ENCODE data around the gene VAV3. TPM values are rescaled to one million over a fixed set of nuclear protein-coding genes. Genes with fewer than 3 reads are reported as not detected.

VAV3 gene
- total RNA-seq, 2 experiments from 2014 or later, result 2.3 to 8.3 TPM

- CTCF ChIA-PET (ENCODE audit: unreplicated experiment), result no interaction called here
Measured at GRCh38 chr1:107946794-107947193, 18.2 kb downstream of the VAV3 start.

GRCh38 chr1:107943694-107944093 is 21.3 kb downstream of the VAV3 start:
- no peaks in the 10 kb centered on the region for H3K9me2 ChIP-seq (ENCODE audit: insufficient read depth, low read length)
- no peak overlapping the region for H2AFZ ChIP-seq (ENCODE audit: low read length)
- DNase-seq (ENCODE audit: low spot score), result no peak
- ChIA-PET CTCF (ENCODE audit: unreplicated experiment) (no interaction called here), POLR2A (no interaction called here)
- no peaks in the 10 kb centered on the region for H3K4me1 ChIP-seq (ENCODE audit: insufficient read depth, low read length, poor library complexity, severe bottlenecking)
- no peaks in the 10 kb centered on the region for H4K20me1 ChIP-seq (ENCODE audit: insufficient read depth, low read length)
- H3K36me3 ChIP-seq (ENCODE audit: insufficient read depth, low read length), result no peaks in the 10 kb centered on the region
- no peaks in the 10 kb centered on the region for H3K9me3 ChIP-seq (ENCODE audit: low read length)
- no peak overlapping the region for H3K4me3 ChIP-seq (ENCODE audit: low read depth, low read length, poor library complexity, severe bottlenecking)
- H3K79me2 ChIP-seq (ENCODE audit: insufficient read depth, low read depth, low read length), result no peaks in the 10 kb centered on the region
- no peak overlapping the region for H3K27ac ChIP-seq (ENCODE audit: low read depth, low read length, poor library complexity, severe bottlenecking)
- intact Hi-C loops (cut with micrococcal nuclease; ENCODE audit: unreplicated experiment), result no loop called here
- TF ChIP-seq CTCF (conservative IDR thresholded peaks at IDR 0.05; ENCODE audit: low read length) (no peak), EZH2phosphoT487 (IDR thresholded peaks at IDR 0.05; ENCODE audit: borderline replicate concordance, low read depth, low read length) (no peak)
- no peak overlapping the region for H3K4me2 ChIP-seq (ENCODE audit: low read length)
- BruUV-seq (replicated peaks), result no TSS peak

More at GRCh38 chr1:107946794-107947193, 18.2 kb downstream of the VAV3 start:
- Histone ChIP-seq H3K27ac (ENCODE audit: low read depth, low read length, poor library complexity, severe bottlenecking) (no peak overlapping the region), H4K20me1 (ENCODE audit: insufficient read depth, low read length) (no peaks in the 10 kb centered on the region), H3K4me1 (ENCODE audit: insufficient read depth, low read length, poor library complexity, severe bottlenecking) (no peaks in the 10 kb centered on the region), H2AFZ (ENCODE audit: low read length) (no peak overlapping the region), H3K9me3 (ENCODE audit: low read length) (no peaks in the 10 kb centered on the region), H3K36me3 (ENCODE audit: insufficient read depth, low read length) (no peaks in the 10 kb centered on the region), H3K9me2 (ENCODE audit: insufficient read depth, low read length) (no peaks in the 10 kb centered on the region), H3K4me3 (ENCODE audit: low read depth, low read length, poor library complexity, severe bottlenecking) (no peak overlapping the region), H3K79me2 (ENCODE audit: insufficient read depth, low read depth, low read length) (no peaks in the 10 kb centered on the region), H3K4me2 (ENCODE audit: low read length) (no peak overlapping the region)
- POLR2A ChIA-PET, result interaction anchor here (1.1 to 1.2 kb wide), 2 partner anchors 13 to 177 kb away, joined by 3 to 5 read pairs; no protein-coding TSS in a partner anchor
- intact Hi-C loops (cut with micrococcal nuclease; ENCODE audit: unreplicated experiment), result no loop called here
- no TSS peak for BruUV-seq (replicated peaks)
- no peak for TF ChIP-seq EZH2phosphoT487 (IDR thresholded peaks at IDR 0.05; ENCODE audit: borderline replicate concordance, low read depth, low read length)
- no peak for TF ChIP-seq CTCF (conservative IDR thresholded peaks at IDR 0.05; ENCODE audit: low read length)
- no peak for DNase-seq (ENCODE audit: low spot score)

GRCh38 chr1:107942814-107943213 is 22.2 kb downstream of the VAV3 start:
- intact Hi-C loops (cut with micrococcal nuclease; ENCODE audit: unreplicated experiment), result no loop called here
- no peaks in the 10 kb centered on the region for H3K9me2 ChIP-seq (ENCODE audit: insufficient read depth, low read length)
- no TSS peak for BruUV-seq (replicated peaks)
- CTCF ChIA-PET (ENCODE audit: unreplicated experiment), result no interaction called here
- POLR2A ChIA-PET, result no interaction called here
- no peaks in the 10 kb centered on the region for H4K20me1 ChIP-seq (ENCODE audit: insufficient read depth, low read length)
- no peaks in the 10 kb centered on the region for H3K36me3 ChIP-seq (ENCODE audit: insufficient read depth, low read length)
- no peaks in the 10 kb centered on the region for H3K4me1 ChIP-seq (ENCODE audit: insufficient read depth, low read length, poor library complexity, severe bottlenecking)
- TF ChIP-seq EZH2phosphoT487 (IDR thresholded peaks at IDR 0.05; ENCODE audit: borderline replicate concordance, low read depth, low read length), result no peak
- no peak for TF ChIP-seq CTCF (conservative IDR thresholded peaks at IDR 0.05; ENCODE audit: low read length)
- H3K4me3 ChIP-seq (ENCODE audit: low read depth, low read length, poor library complexity, severe bottlenecking), result no peak overlapping the region
- no peak for DNase-seq (ENCODE audit: low spot score)
- H3K79me2 ChIP-seq (ENCODE audit: insufficient read depth, low read depth, low read length), result no peaks in the 10 kb centered on the region
- H3K27ac ChIP-seq (ENCODE audit: low read depth, low read length, poor library complexity, severe bottlenecking), result no peak overlapping the region
- no peaks in the 10 kb centered on the region for H3K9me3 ChIP-seq (ENCODE audit: low read length)
- no peak overlapping the region for H2AFZ ChIP-seq (ENCODE audit: low read length)
- H3K4me2 ChIP-seq (ENCODE audit: low read length), result no peak overlapping the region

Measured in OCI-LY7 (cell line).